HEK293 (cell line): Measurements from ENCODE around the gene FUT1.
A peak's percentile ranks its signal among the peaks of the same experiment; 100 is the strongest.

Experiments
- BCL11A ChIP-seq: fragments of 450-650 bp; formaldehyde crosslinking; IDR thresholded peaks from 2 replicates; pipeline ENCODE4 v1.5.1; 2016; ENCODE audit warnings: low read depth, missing biosample characterization, missing genetic modification characterization
- EGR2 ChIP-seq: fragments of 450-650 bp; formaldehyde crosslinking; IDR thresholded peaks from 2 replicates; pipeline ENCODE4 v1.5.1; 2016; ENCODE audit warnings: low read depth, missing biosample characterization, missing genetic modification characterization
- GLIS2 ChIP-seq: fragments of 450-650 bp; formaldehyde crosslinking; IDR thresholded peaks from 2 replicates; pipeline ENCODE4 v1.5.1; 2016; ENCODE audit warnings: missing biosample characterization, missing genetic modification characterization
- IKZF3 ChIP-seq: fragments of 450-650 bp; IDR thresholded peaks from 2 replicates; pipeline ENCODE4 v1.5.0; 2018; ENCODE audit warnings: missing biosample characterization, mild to moderate bottlenecking, missing genetic modification characterization, moderate library complexity
- KLF16 ChIP-seq: fragments of 450-650 bp; formaldehyde crosslinking; IDR thresholded peaks from 2 replicates; pipeline ENCODE4 v1.5.1; 2017; ENCODE audit warnings: missing biosample characterization, missing genetic modification characterization
- KLF17 ChIP-seq: fragments of 450-650 bp; formaldehyde crosslinking; IDR thresholded peaks from 2 replicates; pipeline ENCODE4 v1.5.1; 2016; ENCODE audit warnings: missing biosample characterization, missing genetic modification characterization
- PRDM10 ChIP-seq: fragments of 450-650 bp; formaldehyde crosslinking; IDR thresholded peaks from 2 replicates; pipeline ENCODE4 v1.5.1; 2016; ENCODE audit warnings: missing biosample characterization, missing genetic modification characterization
- SETDB1 ChIP-seq: IDR thresholded peaks from one replicate; pipeline ENCODE4 v1.6.1; 2017; ENCODE audit warnings: mild to moderate bottlenecking, low read length, moderate library complexity, mixed read lengths; ENCODE audit not compliant: insufficient read length
- ZBTB6 ChIP-seq: fragments of 450-650 bp; formaldehyde crosslinking; IDR thresholded peaks from 2 replicates; pipeline ENCODE4 v1.5.1; 2017; ENCODE audit warnings: missing biosample characterization, missing genetic modification characterization
- ZBTB8A ChIP-seq: fragments of 450-650 bp; formaldehyde crosslinking; IDR thresholded peaks from 2 replicates; pipeline ENCODE4 v1.5.1; 2016; ENCODE audit warnings: missing biosample characterization, missing genetic modification characterization
- ZFHX2 ChIP-seq: fragments of 450-650 bp; formaldehyde crosslinking; conservative IDR thresholded peaks from 2 replicates; pipeline ENCODE4 v1.5.1; 2016; ENCODE audit warnings: missing biosample characterization, missing genetic modification characterization
- ZNF148 ChIP-seq: fragments of 450-650 bp; formaldehyde crosslinking; IDR thresholded peaks from 2 replicates; pipeline ENCODE4 v1.5.0; 2017; ENCODE audit warnings: missing biosample characterization, missing genetic modification characterization, borderline replicate concordance
- ZNF211 ChIP-seq: fragments of 450-650 bp; formaldehyde crosslinking; IDR thresholded peaks from 2 replicates; pipeline ENCODE4 v1.5.1; 2016; ENCODE audit warnings: low read depth, missing biosample characterization, missing genetic modification characterization
- ZNF341 ChIP-seq: fragments of 450-650 bp; formaldehyde crosslinking; IDR thresholded peaks from 2 replicates; pipeline ENCODE4; 2016; ENCODE audit warnings: low read depth, missing biosample characterization, missing genetic modification characterization
- ZNF391 ChIP-seq: fragments of 450-650 bp; formaldehyde crosslinking; IDR thresholded peaks from 2 replicates; pipeline ENCODE4 v1.5.1; 2016; ENCODE audit warnings: low read depth, missing biosample characterization, missing genetic modification characterization, borderline replicate concordance
- ZNF404 ChIP-seq: fragments of 450-650 bp; formaldehyde crosslinking; IDR thresholded peaks from 2 replicates; pipeline ENCODE4 v1.5.1; 2017; ENCODE audit warnings: missing biosample characterization, missing genetic modification characterization
- ZNF548 ChIP-seq: fragments of 450-650 bp; formaldehyde crosslinking; IDR thresholded peaks from 2 replicates; pipeline ENCODE4 v1.5.1; 2016; ENCODE audit warnings: missing biosample characterization, missing genetic modification characterization
- ZNF561 ChIP-seq: fragments of 450-650 bp; IDR thresholded peaks from 2 replicates; pipeline ENCODE4 v1.5.1; 2018; ENCODE audit warnings: missing biosample characterization, missing genetic modification characterization, borderline replicate concordance
- ZNF610 ChIP-seq: fragments of 450-650 bp; formaldehyde crosslinking; IDR thresholded peaks from 2 replicates; pipeline ENCODE4 v1.5.1; 2016; ENCODE audit warnings: missing biosample characterization, missing genetic modification characterization, borderline replicate concordance
- ZNF629 ChIP-seq: fragments of 450-650 bp; formaldehyde crosslinking; IDR thresholded peaks from 2 replicates; pipeline ENCODE4 v1.5.1; 2017; ENCODE audit warnings: missing biosample characterization, missing genetic modification characterization
- ZSCAN5A ChIP-seq: fragments of 450-650 bp; formaldehyde crosslinking; IDR thresholded peaks from 2 replicates; pipeline ENCODE4 v1.5.1; 2016; ENCODE audit warnings: missing biosample characterization, missing genetic modification characterization

The FUT1 gene

GRCh38 chr19:48752496-48753365 lies at the start of gene FUT1 (continued):
- TF ChIP-seq ZNF148 (tag by site-specific recombination) = 0 out of 2 replicates have a peak, but pooled peaks have one; percentile 42
- TF ChIP-seq EGR2 (tag by site-specific recombination) = 0 out of 2 replicates have a peak, but pooled peaks have one; percentile 29
- no peak for TF ChIP-seq SETDB1
- peak; percentile 79 for TF ChIP-seq PRDM10 (tag by site-specific recombination)
- peak; percentile 92 for TF ChIP-seq KLF17 (tag by site-specific recombination)
- TF ChIP-seq ZNF561 = peak; percentile 78
- no peak for TF ChIP-seq ZNF211 (tag by site-specific recombination)
- TF ChIP-seq ZFHX2 (tag by site-specific recombination) = peak; percentile 67
- no peak for TF ChIP-seq ZNF404 (tag by site-specific recombination)
- TF ChIP-seq ZNF610 (tag by site-specific recombination) = peak; percentile 66; the same call in 1 of the 2 replicates
- peak; percentile 78 for TF ChIP-seq ZBTB8A (tag by site-specific recombination)
- 0 out of 2 replicates have a peak, but pooled peaks have one; percentile 6 for TF ChIP-seq IKZF3 (tag by site-specific recombination)
- peak; percentile 60 for TF ChIP-seq ZNF629 (tag by site-specific recombination)
- peak; percentile 95 for TF ChIP-seq KLF16 (tag by site-specific recombination)
- TF ChIP-seq ZNF391 (tag by site-specific recombination) = peak; percentile 44; the same call in 1 of the 2 replicates
- no peak for TF ChIP-seq ZNF548 (tag by site-specific recombination)
- peak; percentile 74 for TF ChIP-seq GLIS2 (tag by site-specific recombination)
- TF ChIP-seq ZSCAN5A = 0 out of 2 replicates have a peak, but pooled peaks have one; percentile 35
- TF ChIP-seq ZNF341 (tag by site-specific recombination) = peak; percentile 53
- peak; percentile 96 for TF ChIP-seq ZBTB6
- TF ChIP-seq BCL11A (tag by site-specific recombination) = 0 out of 2 replicates have a peak, but pooled peaks have one; percentile 23
